NT2/D1 (cell line): ENCODE data around the gene ARL17A.
"Not testable (repeated sequence)": the region's sequence is repeated elsewhere in the genome, so short reads cannot be mapped to it uniquely, and the experiment has no call there.

Experiments used
- SUZ12 ChIP-seq: IDR thresholded peaks from 2 replicates; pipeline ENCODE4 v1.6.1; 2011; ENCODE audit not compliant: insufficient read length, insufficient read depth; ENCODE audit errors: extremely low read depth
- YY1 ChIP-seq: IDR thresholded peaks from 2 replicates; pipeline ENCODE4 v1.6.1; 2011; ENCODE audit not compliant: insufficient read length, insufficient read depth
- ZNF274 ChIP-seq: IDR thresholded peaks from 2 replicates; pipeline ENCODE4 v1.6.1; 2011; ENCODE audit warnings: mild to moderate bottlenecking, low read depth, low read length

DNA sequence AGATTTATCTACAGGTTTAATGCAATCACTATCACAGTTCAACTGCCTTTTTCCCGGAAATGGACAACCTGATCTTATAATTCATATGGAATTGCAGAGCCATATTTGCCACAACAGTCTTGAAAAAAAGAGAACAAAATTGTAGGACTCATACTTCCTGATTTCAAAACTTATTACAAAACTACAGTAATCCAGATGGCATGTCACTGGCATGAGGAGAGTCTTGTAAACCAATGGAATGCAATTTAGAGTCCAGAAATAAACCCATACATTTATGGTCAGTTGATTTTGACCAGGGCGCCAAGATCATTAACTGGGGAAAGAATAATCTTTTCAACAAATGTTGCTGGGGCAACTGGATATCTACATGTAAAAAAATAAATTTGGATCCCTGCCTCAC, 31.8 kb upstream of the ARL17A start:
- TF ChIP-seq ZNF274, YY1, SUZ12: not testable (repeated sequence)
